Activated CD8-positive, alpha-beta T cell treated with anti-CD3 and anti-CD28 coated beads for 36 hours (primary cell): ENCODE data around the gene SLC41A3. TPM values are rescaled to one million over a fixed set of nuclear protein-coding genes. Genes with fewer than 3 reads are reported as not detected.

Source experiments
- ATAC-seq: fragments of 200-7000 bp; cut with Tn5 transposase; one replicate; pipeline ENCODE4 v1.10.0; 2021; ENCODE audit warnings: mild to moderate bottlenecking, moderate library complexity
- CTCF ChIA-PET: fragments of 350-600 bp; sonication (Branson Sonifier 250); formaldehyde crosslinking; loops from one replicate; lab custom pipeline; 2021; ENCODE audit warnings: antibody characterized with exemption; lab: Charles Lee
- POLR2A ChIA-PET: fragments of 350-600 bp; sonication (Branson Sonifier 250); formaldehyde crosslinking; loops from one replicate; lab custom pipeline; 2021; ENCODE audit warnings: antibody characterized with exemption; lab: Charles Lee
- DNase-seq: peaks from one replicate; pipeline ENCODE4 v3.0.0-alpha.2; 2020
- H3K27ac Mint-ChIP-seq: one replicate; pipeline ENCODE4 v1.8.0; 2021; ENCODE audit warnings: mild to moderate bottlenecking, mixed read lengths
- H3K27me3 Mint-ChIP-seq: one replicate; pipeline ENCODE4 v1.8.0; 2021; ENCODE audit warnings: mixed read lengths
- H3K36me3 Mint-ChIP-seq: one replicate; pipeline ENCODE4 v1.8.0; 2021; ENCODE audit warnings: low read depth, mixed read lengths
- H3K4me1 Mint-ChIP-seq: one replicate; pipeline ENCODE4 v1.8.0; 2021; ENCODE audit warnings: low read depth, mixed read lengths
- H3K4me3 Mint-ChIP-seq: one replicate; pipeline ENCODE4 v1.8.0; 2021; ENCODE audit warnings: mild to moderate bottlenecking, moderate library complexity, mixed read lengths
- H3K9me3 Mint-ChIP-seq: one replicate; pipeline ENCODE4 v1.8.0; 2021; ENCODE audit warnings: mixed read lengths
- intact Hi-C: fragments of 100-400 bp; cut with micrococcal nuclease; formaldehyde crosslinking; loops from one replicate; pipeline ENCODE4 v1.10.0; 2022
- total RNA-seq, 2 experiments: library from RNA; stranded (reverse); gene quantifications; one replicate each; pipeline ENCODE4 v1.2.3, GENCODE V29; 2021
- TF ChIP-seq, protein P1 (sequence below): fragments of 200-600 bp; IDR thresholded peaks from one replicate; pipeline ENCODE4 v1.8.0; 2022; ENCODE audit warnings: antibody characterized with exemption, mild to moderate bottlenecking

Gene SLC41A3
- total RNA-seq, 2 experiments from 2014 or later: 19.1 to 23.4 TPM

DNA sequence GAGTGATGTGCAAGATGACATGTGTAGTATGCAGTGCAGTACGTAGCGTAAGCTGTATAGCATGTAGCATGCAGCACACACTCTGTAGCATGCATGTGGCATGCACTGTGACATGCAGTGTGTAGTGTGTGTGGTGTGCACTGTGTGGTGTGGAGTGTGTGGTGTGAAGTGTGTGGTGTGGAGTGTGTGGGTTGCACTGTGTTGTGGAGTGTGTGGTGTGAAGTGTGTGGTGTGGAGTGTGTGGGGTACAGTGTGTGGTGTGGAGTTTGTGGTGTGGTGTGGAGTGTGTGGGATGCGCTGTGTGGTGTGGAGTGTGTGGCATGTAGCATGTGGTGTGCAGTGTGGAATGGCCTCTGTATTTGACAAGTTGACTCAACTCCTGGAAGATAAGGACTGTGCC lies 75.7 kb downstream of the SLC41A3 start:
- TF ChIP-seq, protein P1, sequence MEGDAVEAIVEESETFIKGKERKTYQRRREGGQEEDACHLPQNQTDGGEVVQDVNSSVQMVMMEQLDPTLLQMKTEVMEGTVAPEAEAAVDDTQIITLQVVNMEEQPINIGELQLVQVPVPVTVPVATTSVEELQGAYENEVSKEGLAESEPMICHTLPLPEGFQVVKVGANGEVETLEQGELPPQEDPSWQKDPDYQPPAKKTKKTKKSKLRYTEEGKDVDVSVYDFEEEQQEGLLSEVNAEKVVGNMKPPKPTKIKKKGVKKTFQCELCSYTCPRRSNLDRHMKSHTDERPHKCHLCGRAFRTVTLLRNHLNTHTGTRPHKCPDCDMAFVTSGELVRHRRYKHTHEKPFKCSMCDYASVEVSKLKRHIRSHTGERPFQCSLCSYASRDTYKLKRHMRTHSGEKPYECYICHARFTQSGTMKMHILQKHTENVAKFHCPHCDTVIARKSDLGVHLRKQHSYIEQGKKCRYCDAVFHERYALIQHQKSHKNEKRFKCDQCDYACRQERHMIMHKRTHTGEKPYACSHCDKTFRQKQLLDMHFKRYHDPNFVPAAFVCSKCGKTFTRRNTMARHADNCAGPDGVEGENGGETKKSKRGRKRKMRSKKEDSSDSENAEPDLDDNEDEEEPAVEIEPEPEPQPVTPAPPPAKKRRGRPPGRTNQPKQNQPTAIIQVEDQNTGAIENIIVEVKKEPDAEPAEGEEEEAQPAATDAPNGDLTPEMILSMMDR: no peak
- Mint-ChIP-seq H3K9me3 (no peaks in the 10 kb centered on the region), H3K4me3 (no peak overlapping the region), H3K27me3 (no peaks in the 10 kb centered on the region), H3K4me1 (no peaks in the 10 kb centered on the region), H3K27ac (no peak overlapping the region), H3K36me3 (peaks cover 44% of the 10 kb centered on the region)
- DNase-seq (no peak), ATAC-seq (no peak)
- intact Hi-C loops: no loop called here
- POLR2A ChIA-PET: no interaction called here
- CTCF ChIA-PET: no interaction called here

DNA sequence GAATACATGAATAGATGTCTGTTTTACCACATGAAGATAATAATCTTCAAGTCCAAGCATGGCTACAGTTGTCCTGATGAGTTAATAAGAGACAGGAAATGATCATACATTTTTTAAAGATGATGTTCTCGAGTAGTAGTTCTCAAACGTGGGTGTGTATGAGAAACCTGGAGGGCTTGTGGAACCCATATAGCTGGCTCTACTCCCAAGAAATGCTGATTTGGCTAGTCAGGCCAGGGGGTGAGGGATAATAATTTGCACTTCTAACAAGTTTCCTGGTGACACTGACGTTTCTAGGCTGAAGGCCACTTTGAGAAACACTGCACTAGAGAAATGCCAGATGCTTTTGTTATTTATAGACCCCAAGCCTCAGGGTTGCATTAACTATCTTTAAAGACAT lies 78.0 kb downstream of the SLC41A3 start:
- ATAC-seq (no peak), DNase-seq (no peak)
- Mint-ChIP-seq H3K27me3 (no peaks in the 10 kb centered on the region), H3K4me1 (no peaks in the 10 kb centered on the region), H3K9me3 (no peaks in the 10 kb centered on the region), H3K4me3 (no peak overlapping the region), H3K36me3 (peaks cover 23% of the 10 kb centered on the region), H3K27ac (no peak overlapping the region)
- TF ChIP-seq, protein P1: no peak
- intact Hi-C loops: no loop called here
- POLR2A ChIA-PET: no interaction called here
- CTCF ChIA-PET: no interaction called here

DNA sequence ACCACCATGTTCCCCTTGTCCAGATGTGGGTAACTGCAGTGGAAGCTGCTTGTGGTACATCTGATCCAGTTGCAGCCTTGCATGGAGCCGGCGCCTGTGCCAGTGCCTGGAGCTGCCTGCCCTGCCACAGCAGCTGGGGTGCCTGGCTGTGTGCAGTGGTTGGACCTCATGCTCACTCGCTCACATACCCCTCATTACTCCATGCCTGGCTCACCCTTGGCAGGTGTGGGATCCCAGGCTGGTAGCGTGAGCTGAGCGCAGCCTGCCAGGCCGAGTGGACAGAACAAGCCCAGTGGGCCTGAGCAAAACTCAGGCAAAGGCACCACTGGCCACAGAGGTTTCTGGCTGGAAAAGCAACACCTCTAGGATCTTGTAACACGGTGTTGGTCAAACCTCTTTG lies 79.2 kb downstream of the SLC41A3 start:
- CTCF ChIA-PET: interaction anchor here (0.7 kb wide), 1 partner anchor 1819 kb away, joined by 3 read pairs; no protein-coding TSS in a partner anchor
- POLR2A ChIA-PET: interaction anchor here (0.6 kb wide), 1 partner anchor 61 kb away, joined by 3 read pairs; no protein-coding TSS in a partner anchor
- Mint-ChIP-seq H3K9me3 (no peaks in the 10 kb centered on the region), H3K4me1 (no peaks in the 10 kb centered on the region), H3K4me3 (no peak overlapping the region), H3K27me3 (no peaks in the 10 kb centered on the region), H3K27ac (no peak overlapping the region), H3K36me3 (peaks cover 20% of the 10 kb centered on the region)
- TF ChIP-seq, protein P1: no peak
- intact Hi-C loops: no loop called here
- no peak for ATAC-seq
- DNase-seq: no peak

DNA sequence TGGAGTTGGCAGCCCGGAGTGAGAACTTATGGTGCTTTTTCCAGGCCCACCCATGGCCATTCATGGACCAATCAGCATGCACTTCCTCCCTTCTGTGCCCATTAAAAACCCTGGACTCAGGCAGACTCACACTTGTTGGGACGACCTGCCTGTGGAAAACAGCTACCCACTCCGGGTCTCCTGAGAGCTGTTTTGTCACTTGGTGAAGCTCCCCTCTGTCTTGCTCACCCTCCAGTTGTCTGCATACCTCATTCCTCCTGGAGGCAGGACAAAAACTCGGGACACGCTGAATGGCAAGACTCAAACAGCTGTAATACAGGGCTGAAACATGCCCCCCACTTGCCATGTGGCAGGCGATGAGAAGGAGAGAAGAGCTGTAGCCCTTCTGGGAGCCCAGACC lies 79.7 kb downstream of the SLC41A3 start:
- H3K36me3 Mint-ChIP-seq: peaks cover 20% of the 10 kb centered on the region
- DNase-seq (no peak), ATAC-seq (no peak)
- no peak overlapping the region for H3K27ac Mint-ChIP-seq
- no peaks in the 10 kb centered on the region for H3K4me1 Mint-ChIP-seq
- TF ChIP-seq, protein P1: no peak
- H3K4me3 Mint-ChIP-seq: no peak overlapping the region
- intact Hi-C loops: no loop called here
- H3K9me3 Mint-ChIP-seq: no peaks in the 10 kb centered on the region
- CTCF ChIA-PET: interaction anchor here (0.7 kb wide), 1 partner anchor 1819 kb away, joined by 3 read pairs; no protein-coding TSS in a partner anchor
- POLR2A ChIA-PET: no interaction called here
- no peaks in the 10 kb centered on the region for H3K27me3 Mint-ChIP-seq

DNA sequence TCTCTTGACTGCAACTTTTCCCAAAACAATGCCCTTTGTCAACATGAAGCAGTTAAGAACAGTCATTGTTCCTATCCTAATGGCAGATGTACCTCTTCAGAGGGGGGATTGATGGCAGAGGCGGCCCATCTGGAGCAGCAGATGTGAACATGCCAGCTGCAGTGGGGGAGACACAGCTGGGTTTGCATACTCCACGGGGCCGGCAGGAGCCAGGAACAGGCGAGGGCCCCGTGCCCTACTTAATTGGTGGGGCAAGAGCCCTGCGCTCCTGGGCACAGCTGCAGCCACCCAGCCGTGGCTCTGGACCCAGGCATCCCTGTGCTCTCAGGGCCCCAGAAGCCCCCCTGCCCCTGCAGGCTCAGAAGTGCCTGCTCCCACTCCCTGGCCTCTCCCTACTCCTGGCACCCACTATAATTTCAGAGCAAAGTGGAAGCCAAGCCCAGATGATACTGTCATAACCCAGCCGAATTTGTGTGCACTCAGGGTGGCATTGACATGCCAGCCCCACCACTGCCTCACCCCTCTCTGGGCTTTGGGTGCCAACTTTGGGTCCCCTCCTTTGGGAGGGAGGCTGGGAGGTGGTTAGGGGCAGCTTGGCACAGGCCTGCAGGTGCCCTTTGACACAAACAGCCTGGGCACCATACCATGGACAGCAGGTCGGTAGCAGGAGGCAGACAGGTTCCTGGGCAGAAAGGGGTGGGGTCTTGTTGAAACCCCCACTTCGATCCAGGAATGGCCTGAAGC lies 80.3 kb downstream of the SLC41A3 start:
- Mint-ChIP-seq H3K4me1 (no peaks in the 10 kb centered on the region), H3K4me3 (no peak overlapping the region), H3K27me3 (no peaks in the 10 kb centered on the region), H3K27ac (no peak overlapping the region), H3K36me3 (peaks cover 15% of the 10 kb centered on the region), H3K9me3 (peaks cover 2% of the 10 kb centered on the region)
- ATAC-seq (no peak), DNase-seq (no peak)
- ChIA-PET CTCF (interaction anchor here (0.7 kb wide), 1 partner anchor 1818 kb away, joined by 3 read pairs; no protein-coding TSS in a partner anchor), POLR2A (no interaction called here)
- intact Hi-C loops: no loop called here
- TF ChIP-seq, protein P1: no peak
